HG03521 (cell line): Measurements from ENCODE around the gene CGNL1.

Experiments used
- ATAC-seq: cut with Tn5 transposase; IDR thresholded peaks from one replicate; pipeline ENCODE4 v1.9.1; 2021; ENCODE audit warnings: mild to moderate bottlenecking, moderate library complexity; ENCODE audit not compliant: unreplicated experiment

Gene CGNL1

DNA sequence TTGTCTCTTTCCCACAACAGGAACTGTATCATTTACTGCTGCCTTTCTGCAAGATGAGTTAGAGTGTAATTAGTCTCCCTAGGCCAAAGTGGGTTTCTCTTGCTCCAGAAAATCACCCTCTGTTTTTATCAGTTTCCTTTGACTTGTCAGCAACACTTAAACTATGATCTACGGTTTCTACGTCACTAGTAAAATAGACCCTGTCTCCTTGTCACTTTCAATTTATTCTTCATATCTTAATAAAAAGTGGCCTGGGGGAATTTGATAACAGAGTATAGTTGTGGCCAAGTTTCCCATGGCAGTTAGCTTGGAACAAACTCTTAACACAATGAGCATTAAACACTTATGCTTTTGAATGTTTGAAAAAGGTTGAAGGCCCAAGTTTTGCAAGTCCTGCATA, 79.6 kb downstream of the CGNL1 start:
- ATAC-seq, result no peak

DNA sequence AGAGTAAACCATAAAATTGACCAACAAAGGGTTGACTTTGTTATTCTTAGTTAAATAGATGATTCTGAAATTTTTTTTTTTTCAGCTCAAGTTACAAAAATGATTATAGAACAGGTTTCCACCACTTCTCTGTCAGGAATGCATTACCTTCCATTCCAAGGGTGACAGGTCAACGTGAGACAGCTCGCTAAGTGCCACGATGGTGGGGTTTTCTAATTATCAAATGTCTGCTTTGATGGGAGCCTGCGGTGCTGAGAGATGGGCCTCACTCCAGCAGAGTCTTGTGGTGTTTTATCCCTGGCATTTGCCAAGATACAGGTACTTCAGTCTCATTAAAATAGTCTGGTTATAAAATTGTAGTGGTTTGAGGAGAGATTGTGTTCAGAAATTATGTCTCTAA, 80.3 kb downstream of the CGNL1 start:
- no peak for ATAC-seq

DNA sequence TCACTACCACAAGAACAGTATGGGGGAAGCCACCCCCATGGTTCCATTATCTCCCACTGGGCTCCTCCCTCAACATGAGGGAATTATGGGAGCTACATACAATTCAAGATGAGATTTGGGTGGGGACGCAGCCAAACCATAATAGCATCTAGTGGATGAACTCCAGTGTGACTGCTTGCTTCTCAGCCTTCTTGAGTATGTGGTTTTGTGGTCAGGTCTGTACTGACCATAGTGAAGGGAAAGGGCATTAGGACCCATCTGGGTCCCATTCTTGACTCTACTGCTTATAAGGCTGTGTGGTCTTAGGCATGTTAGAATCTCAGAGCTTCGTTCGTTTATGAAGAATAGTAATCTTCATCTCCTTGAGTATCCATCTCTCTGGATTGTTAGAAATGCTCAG, 81.4 kb downstream of the CGNL1 start:
- no peak for ATAC-seq

DNA sequence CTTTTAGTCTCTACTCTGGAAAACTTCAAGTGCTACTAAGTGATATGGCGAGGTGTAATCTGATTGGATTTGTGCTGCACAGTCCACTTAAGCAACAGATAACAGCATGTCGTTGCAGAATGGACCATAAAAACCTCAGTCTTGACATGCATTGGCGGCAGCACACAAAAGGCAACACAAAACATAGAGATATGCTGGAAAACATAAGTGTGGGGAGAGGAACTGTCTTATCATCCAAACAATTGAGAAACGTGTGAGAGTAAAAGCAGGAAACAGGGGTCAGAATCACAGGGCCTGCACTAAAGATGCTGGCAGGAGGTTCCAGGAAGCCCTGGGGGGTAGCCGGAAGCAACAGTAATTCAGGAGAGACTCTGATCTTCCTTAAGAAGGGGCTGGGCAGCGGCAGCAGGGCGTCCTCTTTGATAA, 82.1 kb downstream of the CGNL1 start:
- ATAC-seq, result no peak

DNA sequence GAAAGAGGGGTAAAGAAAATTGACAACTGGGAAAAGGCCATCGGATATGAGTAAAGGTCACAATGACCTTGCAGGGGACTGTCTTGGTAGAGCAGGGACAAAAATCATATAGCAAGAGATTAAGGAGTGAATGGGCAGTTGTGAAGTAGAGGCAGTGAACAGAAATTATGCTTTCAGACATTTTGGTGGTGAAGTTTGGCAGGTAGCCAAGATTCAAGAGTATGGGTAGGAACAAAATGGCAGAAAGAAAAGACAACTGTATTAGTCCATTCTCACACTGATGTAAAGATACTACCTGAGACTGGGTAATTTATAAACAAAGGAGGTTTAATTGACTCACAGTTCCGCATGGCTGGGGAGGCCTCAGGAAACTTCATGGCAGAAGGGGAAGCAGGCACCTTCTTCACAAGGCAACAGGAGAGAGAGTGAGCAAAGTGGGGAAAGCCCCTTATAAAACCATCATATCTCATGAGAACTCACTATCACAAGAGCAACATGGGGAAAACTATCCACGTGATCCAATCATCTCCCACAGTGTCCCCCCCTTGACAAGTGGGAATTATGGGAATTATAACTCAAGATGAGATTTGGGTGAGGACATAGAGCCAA, 84.0 kb downstream of the CGNL1 start:
- no peak for ATAC-seq

DNA sequence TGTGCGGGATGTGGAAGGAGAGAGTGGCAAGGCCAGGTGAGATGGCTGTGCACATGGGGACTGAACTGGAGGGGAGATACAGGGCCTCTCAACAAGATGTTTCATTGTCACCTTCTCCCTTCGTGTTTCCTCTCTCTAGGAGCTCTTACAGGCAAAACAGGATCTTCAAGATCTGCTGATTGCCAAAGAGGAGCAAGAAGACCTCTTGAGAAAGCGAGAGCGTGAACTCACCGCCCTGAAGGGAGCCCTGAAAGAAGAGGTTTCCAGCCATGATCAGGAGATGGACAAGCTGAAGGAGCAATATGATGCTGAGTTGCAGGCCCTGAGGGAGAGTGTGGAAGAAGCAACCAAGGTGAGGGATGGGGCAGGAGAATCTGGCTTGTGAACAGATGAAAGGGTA, 85.2 kb downstream of the CGNL1 start:
- ATAC-seq, result no peak

DNA sequence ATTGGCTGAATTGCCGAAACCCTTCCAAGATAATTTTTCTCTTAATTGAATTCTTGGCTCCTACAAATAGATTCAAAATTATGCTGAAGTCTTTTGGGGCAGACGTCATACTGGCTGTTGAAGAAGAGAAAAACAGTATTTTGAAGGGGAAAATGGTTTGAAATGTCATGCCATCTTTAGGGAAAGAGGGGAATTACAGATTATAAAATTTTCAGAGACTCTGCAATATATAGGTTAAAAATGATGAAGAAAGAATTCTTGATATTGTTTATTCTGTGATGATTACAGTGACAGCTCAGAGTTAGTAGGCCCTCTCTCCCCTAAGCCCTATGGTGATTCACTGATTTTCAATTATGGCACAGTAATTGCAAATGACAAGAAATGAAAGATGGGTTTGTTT, 86.1 kb downstream of the CGNL1 start:
- no peak for ATAC-seq

DNA sequence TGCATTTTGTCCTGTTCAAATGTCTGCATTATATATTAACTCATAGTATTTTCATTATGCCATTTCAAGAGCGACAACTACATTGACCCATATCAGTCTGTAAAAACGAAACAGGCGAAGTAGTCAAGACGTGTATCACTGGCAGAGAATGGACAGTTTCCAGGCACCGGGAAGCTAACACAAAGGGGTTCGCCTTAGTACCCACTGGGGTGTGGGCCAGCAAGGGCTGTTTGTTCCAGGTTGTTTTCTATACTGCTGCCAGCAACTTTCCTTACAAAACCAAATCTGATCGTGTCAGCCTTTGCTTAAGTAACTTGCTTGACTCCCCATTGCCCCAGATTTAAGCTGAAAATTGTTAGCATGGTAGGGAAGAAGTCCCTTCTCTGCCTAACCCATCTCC, 87.1 kb downstream of the CGNL1 start:
- no peak for ATAC-seq

DNA sequence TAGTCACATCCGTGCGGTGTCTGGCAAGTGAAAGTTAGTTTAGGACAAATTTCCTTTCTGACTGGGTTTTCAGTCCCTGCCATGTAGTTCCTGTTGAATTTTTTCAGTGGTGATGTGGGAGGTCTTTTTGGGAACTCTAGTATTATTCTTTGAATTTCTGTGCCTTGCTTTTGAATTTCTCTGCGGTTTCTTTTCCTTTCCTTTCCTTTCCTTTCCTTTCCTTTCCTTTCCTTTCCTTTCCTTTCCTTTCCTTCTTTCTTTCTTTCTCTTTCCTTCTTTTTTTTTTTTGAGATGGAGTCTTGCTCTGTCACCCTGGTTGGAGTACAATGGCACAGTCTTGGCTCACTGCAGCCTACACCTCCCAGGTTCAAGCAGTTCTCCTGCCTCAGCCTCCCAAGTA, 88.2 kb downstream of the CGNL1 start:
- no peak for ATAC-seq

DNA sequence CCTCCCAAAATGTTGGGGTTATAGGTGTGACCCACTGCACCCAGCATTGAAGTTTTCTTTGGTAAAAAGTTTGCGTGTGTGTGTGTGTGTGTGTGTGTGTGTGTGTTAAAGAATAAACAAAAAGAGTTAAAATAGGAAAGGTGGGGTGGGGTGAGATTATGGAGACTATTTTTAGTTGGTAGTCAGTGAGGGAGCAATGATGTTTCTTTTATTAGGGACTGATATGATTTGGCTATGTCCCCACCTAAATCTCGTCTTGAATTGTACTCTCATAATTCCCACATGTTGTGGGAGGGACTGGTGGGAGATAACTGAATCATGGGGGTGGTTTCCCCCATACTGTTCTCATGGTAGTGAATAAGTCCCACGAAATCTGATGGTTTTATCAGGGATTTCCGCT, 92.2 kb downstream of the CGNL1 start:
- ATAC-seq, result no peak

DNA sequence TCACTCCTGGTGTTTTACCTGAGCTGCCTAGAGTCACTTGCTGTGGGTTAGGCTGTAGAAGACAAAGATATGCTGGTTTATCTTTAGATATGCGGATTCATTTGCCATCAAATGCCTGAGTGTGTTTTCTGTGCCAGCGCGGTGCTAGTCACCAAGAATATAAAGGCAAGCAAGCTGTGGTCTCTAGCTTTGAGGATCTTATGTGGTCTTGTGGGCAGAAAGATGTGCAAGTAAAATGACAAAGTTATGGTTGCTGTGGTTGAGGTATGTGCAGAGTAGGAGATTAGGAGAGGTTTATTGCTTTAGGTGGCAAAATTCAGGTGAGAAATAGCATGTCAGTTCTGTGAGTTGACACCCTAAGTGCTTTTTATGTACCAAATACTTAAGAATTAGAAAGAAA, 94.2 kb downstream of the CGNL1 start:
- ATAC-seq, result no peak

DNA sequence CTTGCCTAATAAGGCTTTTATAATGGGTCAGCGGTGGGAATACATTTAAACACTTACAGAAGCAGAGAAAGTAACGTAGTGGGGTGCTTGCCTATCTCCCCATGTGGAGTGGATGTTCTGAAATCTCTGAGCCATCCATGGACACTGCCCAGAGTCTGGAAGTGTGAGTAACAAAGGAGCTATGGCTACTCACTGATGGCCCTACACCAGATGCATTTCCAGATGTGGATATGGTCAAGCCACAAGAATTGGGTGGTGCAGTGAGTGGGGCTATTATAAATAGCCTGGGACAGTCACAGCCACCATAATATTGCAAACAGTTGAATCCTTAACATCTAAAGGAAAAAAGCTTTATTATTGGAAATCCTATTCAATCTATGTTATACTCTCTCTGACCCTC, 96.6 kb downstream of the CGNL1 start:
- no peak for ATAC-seq

DNA sequence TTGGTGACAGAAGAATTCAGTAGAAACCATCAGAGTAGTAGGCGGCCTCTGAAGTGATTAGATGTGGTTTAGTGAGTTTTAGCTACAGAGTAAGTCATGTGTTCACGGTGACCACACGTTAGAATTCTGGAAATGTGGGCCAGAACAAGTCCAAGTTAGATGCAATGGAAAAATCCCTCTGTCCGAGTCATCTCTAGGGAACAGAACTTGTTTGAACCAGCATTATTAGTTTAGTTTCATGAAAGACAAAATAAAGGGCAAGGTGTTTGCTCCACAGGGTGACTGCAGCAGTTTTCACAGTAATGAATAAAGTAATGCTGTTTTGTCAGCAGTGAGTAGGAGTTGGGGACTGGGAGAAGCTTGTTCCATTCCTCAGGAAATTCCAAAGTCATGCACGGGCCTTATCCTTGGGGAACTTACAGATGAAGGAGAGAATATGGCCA, 100.2 kb downstream of the CGNL1 start:
- ATAC-seq, result no peak

DNA sequence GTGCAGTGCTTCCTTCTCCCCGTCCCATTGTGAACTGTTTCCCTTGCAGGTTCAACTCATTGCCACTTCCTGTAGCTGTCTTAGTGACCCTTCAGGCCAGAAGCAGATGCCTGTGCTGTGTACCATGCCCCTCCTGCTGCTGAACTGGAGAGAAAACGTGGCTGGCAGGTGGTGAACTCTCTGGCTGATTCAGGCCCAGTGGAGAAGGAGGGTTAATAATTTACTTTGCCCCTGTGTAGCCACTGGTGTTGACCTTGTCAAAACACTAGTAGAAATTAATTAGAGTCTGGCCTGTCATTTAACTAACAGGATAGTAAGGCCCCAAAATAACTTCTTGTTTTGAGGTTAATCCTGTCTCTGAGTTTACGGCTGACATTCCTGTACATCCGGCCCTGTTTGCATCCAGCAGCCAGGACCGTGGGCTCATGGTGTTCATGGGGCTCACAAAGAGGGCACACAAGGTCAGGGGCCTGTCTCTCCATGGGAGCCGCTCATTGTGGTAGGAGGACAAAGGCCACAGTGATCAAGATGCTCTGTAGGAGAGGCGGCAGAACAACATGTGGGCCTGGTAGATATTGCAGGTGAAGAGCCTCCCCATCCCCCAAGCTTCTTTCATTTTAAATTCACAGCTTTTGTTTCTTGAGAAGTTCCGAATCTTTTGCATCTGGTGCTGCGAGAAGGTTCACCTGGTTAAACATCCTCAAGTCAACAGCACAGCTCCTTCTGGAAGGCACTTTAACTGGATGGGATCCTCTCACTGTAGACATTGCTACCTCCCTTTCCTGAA, 101.6 kb downstream of the CGNL1 start:
- ATAC-seq, result no peak

DNA sequence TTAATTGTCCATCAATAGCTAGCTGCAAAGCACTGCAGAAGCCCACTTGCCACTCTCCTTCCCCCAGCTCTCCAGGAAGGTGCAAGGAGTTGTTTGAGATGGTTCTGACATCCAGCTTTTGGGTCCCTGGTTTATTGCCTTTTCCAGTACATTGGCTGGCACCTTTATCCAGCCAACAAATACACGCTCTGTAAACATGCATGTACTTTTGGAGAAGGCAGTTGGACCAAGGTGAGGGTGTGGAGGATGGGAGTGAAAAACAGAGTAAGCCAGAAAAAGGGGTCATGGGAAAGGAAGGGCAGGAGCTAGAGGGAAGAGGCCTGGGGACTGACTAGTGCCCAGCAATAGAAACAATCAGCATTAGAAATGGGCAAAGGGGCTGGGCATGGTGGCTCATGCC, 102.7 kb downstream of the CGNL1 start:
- no peak for ATAC-seq

DNA sequence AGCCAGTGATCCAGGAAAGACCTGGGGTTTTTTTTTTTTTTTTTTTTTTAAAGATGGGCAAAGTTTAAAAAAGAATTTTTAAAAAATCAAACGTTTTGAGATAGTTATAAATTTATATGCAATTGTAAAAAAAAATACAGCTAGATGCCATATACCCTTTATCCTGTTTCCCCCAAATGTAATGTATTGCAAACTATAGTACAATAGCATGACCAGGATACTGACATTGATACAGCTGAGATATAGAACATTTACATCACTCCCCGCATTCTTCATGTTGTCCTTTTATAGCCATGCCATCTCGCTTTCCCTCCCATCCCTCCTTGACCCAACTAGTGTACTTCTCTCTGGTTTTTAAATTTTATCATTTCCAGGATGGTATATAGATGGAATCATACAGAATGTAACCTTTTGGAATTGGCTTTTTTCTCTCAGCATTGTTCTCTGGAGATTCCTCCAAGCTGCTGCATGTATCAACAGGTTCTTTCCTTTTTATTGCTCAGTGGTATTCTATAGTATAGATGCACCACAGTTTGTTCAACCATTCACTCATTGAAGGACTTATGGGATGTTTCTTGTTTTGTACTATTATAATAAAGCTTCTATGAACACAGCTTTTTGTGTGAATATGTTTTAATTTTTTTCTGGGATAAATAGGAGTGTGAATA, 104.9 kb downstream of the CGNL1 start:
- ATAC-seq, result no peak

DNA sequence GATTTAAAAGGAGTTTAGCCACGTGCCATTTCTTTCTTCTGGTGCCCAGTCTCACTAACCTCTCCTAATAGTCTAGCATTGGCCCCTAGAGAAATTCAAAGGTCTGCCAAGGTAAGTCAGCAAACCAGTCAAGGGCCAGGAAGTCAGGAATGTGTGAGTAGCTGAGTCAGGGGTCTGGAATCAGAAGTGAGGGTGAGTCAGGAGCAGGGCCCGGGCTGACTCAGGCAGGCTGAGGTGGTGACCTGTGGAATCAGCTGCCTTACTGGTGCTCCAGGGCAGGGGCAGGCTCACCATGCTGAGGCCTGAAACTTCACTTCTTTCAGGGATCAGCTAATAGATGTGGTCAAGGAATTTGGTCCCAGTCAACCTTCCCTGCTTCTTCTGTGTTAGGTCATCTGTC, 109.6 kb downstream of the CGNL1 start:
- ATAC-seq, result no peak

DNA sequence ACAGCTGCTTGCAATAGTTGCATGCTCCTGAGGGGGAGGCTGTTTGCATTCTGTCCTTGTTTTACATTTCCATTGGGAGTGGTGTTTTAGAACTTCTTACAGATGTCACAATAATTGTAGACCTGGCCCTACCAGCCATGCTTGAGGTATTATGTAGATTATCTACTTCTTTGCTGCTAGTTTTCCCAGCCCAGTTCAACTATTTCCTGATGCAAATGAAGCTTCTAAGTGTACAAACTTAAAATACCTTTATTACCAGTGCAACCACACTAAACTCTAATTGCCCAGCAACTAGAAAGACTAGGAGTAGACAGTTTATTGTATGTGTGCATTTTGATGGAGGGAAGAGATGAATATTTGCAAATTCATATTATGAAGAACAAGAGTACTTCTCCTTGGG, 110.5 kb downstream of the CGNL1 start:
- no peak for ATAC-seq

DNA sequence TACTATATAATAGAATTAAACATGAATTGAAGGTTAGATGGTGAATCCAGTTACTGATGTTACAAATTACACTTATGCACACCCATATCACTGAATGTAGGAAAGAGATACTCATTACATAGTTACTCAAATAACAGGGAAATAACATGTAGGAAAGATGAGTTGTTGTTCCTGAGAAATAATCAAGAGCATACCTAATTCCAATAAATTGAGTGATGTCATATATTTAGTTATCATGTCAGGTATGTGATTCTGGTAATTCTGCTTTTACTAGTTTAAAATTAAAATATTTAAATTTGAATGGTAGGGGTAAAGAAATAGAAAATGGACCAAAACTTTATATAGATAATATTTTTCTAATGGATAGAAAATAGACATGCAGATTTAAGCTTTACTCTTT, 112.8 kb downstream of the CGNL1 start:
- no peak for ATAC-seq

DNA sequence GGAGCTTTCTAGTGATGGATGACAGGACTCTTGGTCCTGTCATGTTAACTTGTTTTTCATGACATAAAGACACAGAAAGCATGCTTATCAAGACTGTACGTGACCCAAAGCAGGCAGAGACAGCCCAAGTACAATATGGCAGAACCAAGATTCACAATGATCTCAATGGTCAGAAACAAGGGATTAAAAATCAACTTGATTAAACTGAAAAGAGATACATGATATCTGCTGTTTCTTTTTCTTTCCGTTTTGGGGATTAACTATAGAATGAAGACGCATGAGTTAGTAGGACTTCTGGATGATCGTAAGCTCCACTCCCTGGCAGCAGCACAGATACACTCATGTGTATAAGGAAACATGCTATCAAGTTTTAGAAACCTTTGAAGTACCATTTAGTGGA, 117.0 kb downstream of the CGNL1 start:
- no peak for ATAC-seq

DNA sequence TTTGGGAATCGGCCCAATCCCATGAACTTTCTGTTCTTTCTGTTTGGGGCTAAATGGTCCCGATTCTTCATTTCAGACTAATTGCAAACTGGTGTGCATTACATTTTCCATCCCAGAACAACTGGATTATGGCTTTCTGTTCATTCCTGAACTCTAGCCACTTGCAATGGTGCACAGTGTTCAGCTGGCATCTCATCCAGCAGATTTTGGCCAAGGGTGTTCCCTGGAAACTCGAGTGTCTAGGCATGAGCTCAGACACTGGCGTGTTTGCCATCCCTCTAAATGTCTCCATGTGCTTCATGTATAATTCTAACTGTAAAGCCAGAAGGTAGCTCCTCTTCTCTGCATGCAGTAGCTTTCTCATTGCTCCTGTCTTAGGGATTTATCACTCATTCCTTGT, 118.3 kb downstream of the CGNL1 start:
- ATAC-seq, result no peak

DNA sequence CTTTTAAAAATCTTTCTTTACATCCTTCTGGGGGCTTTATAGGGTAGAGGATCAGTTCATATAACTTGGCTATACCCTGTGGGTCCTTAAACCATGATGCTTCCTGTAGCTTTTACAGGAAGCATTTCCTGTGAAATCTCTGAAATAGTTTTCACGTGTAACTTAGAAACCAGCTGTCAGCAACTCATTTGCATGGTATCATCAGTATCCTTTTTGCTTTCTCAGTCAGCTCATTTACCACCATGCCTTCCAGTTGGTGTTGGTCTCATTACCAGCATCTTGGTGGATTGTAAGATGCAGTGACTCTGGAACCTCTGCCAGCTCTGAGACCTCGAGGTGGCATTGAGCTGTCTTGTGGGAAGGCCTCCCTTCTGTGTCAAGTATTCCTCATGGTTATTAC, 118.7 kb downstream of the CGNL1 start:
- no peak for ATAC-seq
